ENCODE measurements around the gene LRRC1. TPM values are rescaled to one million over a fixed set of nuclear protein-coding genes. Genes with fewer than 3 reads are reported as not detected.

Gene LRRC1
- total and polyA plus RNA-seq, 7 experiments from 2014 or later, result 1.2 to 3.6 (median 2.0) TPM

DNA sequence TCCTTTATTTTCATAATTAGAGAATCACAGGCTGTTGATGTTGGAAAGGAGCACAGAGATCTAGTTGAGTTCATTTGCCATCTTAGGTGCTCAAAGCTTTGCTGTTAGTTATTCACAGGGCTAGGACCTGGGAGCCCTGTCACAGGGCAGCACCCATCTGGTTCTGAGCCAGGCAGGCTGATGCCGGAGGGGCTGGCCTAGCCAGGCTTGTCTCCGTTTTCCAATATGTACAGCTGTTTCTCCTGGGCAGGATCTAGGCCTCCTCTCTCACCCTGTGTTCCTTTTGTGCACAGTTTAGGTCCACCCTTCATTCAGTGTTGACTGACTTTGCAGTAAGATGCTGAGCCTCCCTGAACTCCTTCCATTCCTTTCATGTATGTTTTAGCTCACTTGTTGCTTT, 33.4 kb downstream of the LRRC1 start:
- intact Hi-C loops (cut with micrococcal nuclease), result no loop called here
- Mint-ChIP-seq H3K36me3 (no peaks in the 10 kb centered on the region), H3K4me3 (no peak overlapping the region), H3K9me3 (peaks cover 0 to 5% (median 0%) of the 10 kb centered on the region in 11 donors), H3K27me3 (no peaks in the 10 kb centered on the region), H3K27ac (no peak overlapping the region), H3K4me1 (peaks cover 0 to 5% (median 0%) of the 10 kb centered on the region in 7 donors)
- DNase-seq (no peak), ATAC-seq (no peak)
- Histone ChIP-seq H3K4me3 (ENCODE audit: low read length) (no peak overlapping the region), H3K36me3 (ENCODE audit: control insufficient read depth in 2 of 3, insufficient read depth in 3 of 3, low read length in 3 of 3) (no peaks in the 10 kb centered on the region), H3K4me1 (ENCODE audit: control insufficient read depth in 2 of 2, insufficient read depth in 2 of 2, low read length in 2 of 2) (no peaks in the 10 kb centered on the region), H3K27ac (ENCODE audit: low read depth, low read length) (no peak overlapping the region), H3K9me3 (ENCODE audit: control insufficient read depth in 2 of 3, low read length in 3 of 3) (no peaks in the 10 kb centered on the region), H3K27me3 (ENCODE audit: control insufficient read depth in 2 of 2, insufficient read depth in 2 of 2, low read length in 2 of 2) (no peaks in the 10 kb centered on the region)
- ChIA-PET POLR2A (interaction anchor here (0.7 kb wide), 1 partner anchor 34 kb away, joined by 4 read pairs; no protein-coding TSS in a partner anchor), CTCF (no interaction called here)

DNA sequence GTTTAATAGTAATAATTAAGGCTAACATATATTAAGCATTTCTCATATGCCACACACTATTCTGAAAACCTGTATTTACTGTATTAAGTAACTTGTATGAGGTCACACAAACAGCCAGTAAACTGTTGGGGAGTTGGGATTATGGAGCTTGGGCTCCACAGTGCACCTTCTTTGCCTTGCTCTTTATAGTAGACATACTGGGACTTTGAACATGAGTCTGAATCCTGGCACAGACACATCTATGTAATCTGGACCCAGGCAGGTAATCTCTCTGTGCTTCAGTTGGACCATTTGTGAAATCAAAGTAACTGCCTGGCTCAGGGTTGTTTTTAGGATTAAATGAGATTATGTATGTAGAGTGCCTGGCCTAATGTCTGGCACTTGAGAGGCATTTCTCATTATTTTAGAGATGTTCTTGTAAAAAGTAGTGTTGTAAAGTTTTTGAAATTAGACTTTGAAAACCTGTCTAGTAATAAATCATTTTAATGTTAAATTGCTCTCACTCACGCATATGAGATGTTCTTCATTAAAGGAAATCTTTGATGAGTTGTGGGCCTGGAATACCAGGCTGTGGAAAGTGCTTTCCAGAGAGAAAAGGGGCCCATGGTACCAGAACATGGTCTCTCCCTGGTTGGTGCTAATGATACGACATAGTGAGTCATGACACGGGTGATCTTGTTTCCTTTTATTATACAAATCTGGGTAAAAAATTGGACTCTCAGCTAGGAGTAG, 34.3 kb downstream of the LRRC1 start:
- H3K27me3 Mint-ChIP-seq, result no peaks in the 10 kb centered on the region
- H3K9me3 Mint-ChIP-seq, result peaks cover 0 to 5% (median 0%) of the 10 kb centered on the region in 11 donors
- H3K4me3 ChIP-seq (ENCODE audit: low read length), result no peak overlapping the region
- no peaks in the 10 kb centered on the region for H3K27me3 ChIP-seq (ENCODE audit: control insufficient read depth in 2 of 2, insufficient read depth in 2 of 2, low read length in 2 of 2)
- no peak overlapping the region for H3K27ac Mint-ChIP-seq
- ATAC-seq, result no peak
- no peaks in the 10 kb centered on the region for H3K36me3 ChIP-seq (ENCODE audit: control insufficient read depth in 2 of 3, insufficient read depth in 3 of 3, low read length in 3 of 3)
- intact Hi-C loops (cut with micrococcal nuclease), result no loop called here
- no peaks in the 10 kb centered on the region for H3K36me3 Mint-ChIP-seq
- no peak overlapping the region for H3K4me3 Mint-ChIP-seq
- no peak overlapping the region for H3K27ac ChIP-seq (ENCODE audit: low read depth, low read length)
- peaks cover 0 to 5% (median 0%) of the 10 kb centered on the region in 7 donors for H3K4me1 Mint-ChIP-seq
- CTCF ChIA-PET, result no interaction called here
- H3K9me3 ChIP-seq (ENCODE audit: control insufficient read depth in 2 of 3, low read length in 3 of 3), result no peaks in the 10 kb centered on the region
- DNase-seq, result no peak
- no peaks in the 10 kb centered on the region for H3K4me1 ChIP-seq (ENCODE audit: control insufficient read depth in 2 of 2, insufficient read depth in 2 of 2, low read length in 2 of 2)
- POLR2A ChIA-PET, result no interaction called here

DNA sequence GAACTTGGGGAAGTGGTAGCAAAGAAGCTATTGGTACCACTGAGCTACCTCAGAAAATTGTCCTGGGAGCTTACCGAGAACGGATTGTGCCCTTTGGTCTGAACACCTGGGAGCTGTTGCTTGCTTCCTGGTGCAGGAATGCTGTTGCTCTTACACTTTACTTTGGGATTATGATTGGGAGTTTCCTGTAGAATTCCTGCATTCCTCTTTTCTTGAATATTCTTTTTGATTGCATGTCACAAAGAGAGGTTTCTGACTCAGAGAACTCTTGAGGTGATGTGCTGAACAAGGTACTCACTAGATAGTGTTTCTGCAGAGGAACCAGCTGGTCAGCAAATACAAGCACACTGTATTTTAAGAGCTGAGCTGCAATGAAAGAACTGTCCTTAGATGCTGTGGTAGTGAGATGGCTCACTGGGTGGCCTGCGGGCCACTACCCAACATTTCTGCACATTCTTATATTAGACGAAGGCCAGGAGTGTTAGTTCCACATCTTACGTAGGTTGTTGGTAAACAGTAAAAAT, 35.0 kb downstream of the LRRC1 start:
- no peaks in the 10 kb centered on the region for H3K4me1 ChIP-seq (ENCODE audit: control insufficient read depth in 2 of 2, insufficient read depth in 2 of 2, low read length in 2 of 2)
- DNase-seq (no peak), ATAC-seq (no peak)
- intact Hi-C loops (cut with micrococcal nuclease), result no loop called here
- H3K36me3 ChIP-seq (ENCODE audit: control insufficient read depth in 2 of 3, insufficient read depth in 3 of 3, low read length in 3 of 3), result no peaks in the 10 kb centered on the region
- Mint-ChIP-seq H3K4me3 (no peak overlapping the region), H3K27me3 (no peaks in the 10 kb centered on the region), H3K27ac (no peak overlapping the region), H3K4me1 (peaks cover 0 to 5% (median 0%) of the 10 kb centered on the region in 7 donors), H3K9me3 (peaks cover 0 to 4% (median 0%) of the 10 kb centered on the region in 11 donors), H3K36me3 (no peaks in the 10 kb centered on the region)
- POLR2A ChIA-PET, result no interaction called here
- H3K27ac ChIP-seq (ENCODE audit: low read depth, low read length), result no peak overlapping the region
- H3K9me3 ChIP-seq (ENCODE audit: control insufficient read depth in 2 of 3, low read length in 3 of 3), result no peaks in the 10 kb centered on the region
- no peak overlapping the region for H3K4me3 ChIP-seq (ENCODE audit: low read length)
- CTCF ChIA-PET, result no interaction called here
- no peaks in the 10 kb centered on the region for H3K27me3 ChIP-seq (ENCODE audit: control insufficient read depth in 2 of 2, insufficient read depth in 2 of 2, low read length in 2 of 2)

GRCh38 chr6:53830366-53830765, 35.6 kb downstream of the LRRC1 start:
- Mint-ChIP-seq H3K36me3 (no peaks in the 10 kb centered on the region), H3K9me3 (no peaks in the 10 kb centered on the region), H3K27me3 (no peaks in the 10 kb centered on the region), H3K4me1 (peaks cover 0 to 5% (median 0%) of the 10 kb centered on the region in 7 donors), H3K27ac (no peak overlapping the region), H3K4me3 (no peak overlapping the region)
- no peaks in the 10 kb centered on the region for H3K27me3 ChIP-seq (ENCODE audit: control insufficient read depth in 2 of 2, insufficient read depth in 2 of 2, low read length in 2 of 2)
- no peak overlapping the region for H3K27ac ChIP-seq (ENCODE audit: low read depth, low read length)
- DNase-seq (no peak), ATAC-seq (no peak)
- intact Hi-C loops (cut with micrococcal nuclease), result no loop called here
- ChIA-PET POLR2A (no interaction called here), CTCF (no interaction called here)
- H3K9me3 ChIP-seq (ENCODE audit: control insufficient read depth in 2 of 3, low read length in 3 of 3), result no peaks in the 10 kb centered on the region
- no peak overlapping the region for H3K4me3 ChIP-seq (ENCODE audit: low read length)
- no peaks in the 10 kb centered on the region for H3K4me1 ChIP-seq (ENCODE audit: control insufficient read depth in 2 of 2, insufficient read depth in 2 of 2, low read length in 2 of 2)
- no peaks in the 10 kb centered on the region for H3K36me3 ChIP-seq (ENCODE audit: control insufficient read depth in 2 of 3, insufficient read depth in 3 of 3, low read length in 3 of 3)

GRCh38 chr6:53831081-53831869, 36.5 kb downstream of the LRRC1 start:
- Mint-ChIP-seq H3K36me3 (no peaks in the 10 kb centered on the region), H3K27ac (no peak overlapping the region), H3K4me1 (peaks cover 0 to 5% (median 0%) of the 10 kb centered on the region in 7 donors), H3K9me3 (no peaks in the 10 kb centered on the region), H3K4me3 (no peak overlapping the region), H3K27me3 (no peaks in the 10 kb centered on the region)
- H3K9me3 ChIP-seq (ENCODE audit: control insufficient read depth in 2 of 3, low read length in 3 of 3), result no peaks in the 10 kb centered on the region
- intact Hi-C loops (cut with micrococcal nuclease), result no loop called here
- POLR2A ChIA-PET, result no interaction called here
- DNase-seq, result no peak
- H3K4me3 ChIP-seq (ENCODE audit: low read length), result no peak overlapping the region
- H3K27me3 ChIP-seq (ENCODE audit: control insufficient read depth in 2 of 2, insufficient read depth in 2 of 2, low read length in 2 of 2), result no peaks in the 10 kb centered on the region
- no peaks in the 10 kb centered on the region for H3K36me3 ChIP-seq (ENCODE audit: control insufficient read depth in 2 of 3, insufficient read depth in 3 of 3, low read length in 3 of 3)
- ATAC-seq, result no peak
- H3K27ac ChIP-seq (ENCODE audit: low read depth, low read length), result no peak overlapping the region
- H3K4me1 ChIP-seq (ENCODE audit: control insufficient read depth in 2 of 2, insufficient read depth in 2 of 2, low read length in 2 of 2), result no peaks in the 10 kb centered on the region
- CTCF ChIA-PET, result no interaction called here

DNA sequence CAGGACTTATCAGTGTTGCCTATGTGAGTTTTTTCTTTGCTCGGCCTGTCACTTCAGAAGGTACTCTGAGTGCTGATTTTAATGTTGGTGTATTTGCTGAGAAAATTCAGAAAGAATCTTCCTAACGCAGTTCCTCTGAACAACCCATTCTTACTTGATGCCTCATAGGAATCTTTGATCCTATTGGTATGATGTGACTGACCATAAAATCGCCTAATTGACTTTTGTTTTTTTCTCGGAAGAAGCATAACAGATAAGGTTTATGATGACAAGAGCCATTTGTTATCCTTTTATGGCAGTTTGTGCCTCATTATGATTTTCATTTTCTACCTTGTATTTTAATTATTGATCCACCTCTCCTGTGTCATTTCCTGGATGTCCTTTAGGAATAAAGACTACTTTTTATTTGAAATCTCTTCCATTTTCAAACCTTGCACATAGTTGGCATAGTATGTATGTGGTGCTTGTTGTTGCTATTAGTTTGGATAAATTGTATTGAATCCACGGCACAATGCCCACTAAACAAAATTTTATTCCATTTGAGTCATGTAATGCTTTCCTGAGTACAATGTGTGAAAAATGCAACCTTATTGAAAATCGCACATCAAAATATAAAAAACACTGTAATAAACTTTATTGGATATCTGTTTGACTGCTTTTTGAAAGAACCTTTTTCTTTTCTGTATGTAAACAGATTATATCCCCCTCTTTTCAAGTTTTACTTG, 37.3 kb downstream of the LRRC1 start:
- Histone ChIP-seq H3K4me1 (ENCODE audit: control insufficient read depth in 2 of 2, insufficient read depth in 2 of 2, low read length in 2 of 2) (no peaks in the 10 kb centered on the region), H3K27ac (ENCODE audit: low read depth, low read length) (no peak overlapping the region), H3K27me3 (ENCODE audit: control insufficient read depth in 2 of 2, insufficient read depth in 2 of 2, low read length in 2 of 2) (no peaks in the 10 kb centered on the region), H3K36me3 (ENCODE audit: control insufficient read depth in 2 of 3, insufficient read depth in 3 of 3, low read length in 3 of 3) (no peaks in the 10 kb centered on the region), H3K4me3 (ENCODE audit: low read length) (no peak overlapping the region), H3K9me3 (ENCODE audit: control insufficient read depth in 2 of 3, low read length in 3 of 3) (no peaks in the 10 kb centered on the region)
- H3K9me3 Mint-ChIP-seq, result no peaks in the 10 kb centered on the region
- ATAC-seq (no peak), DNase-seq (no peak)
- no peaks in the 10 kb centered on the region for H3K27me3 Mint-ChIP-seq
- H3K4me3 Mint-ChIP-seq, result no peak overlapping the region
- ChIA-PET POLR2A (no interaction called here), CTCF (no interaction called here)
- no peak overlapping the region for H3K27ac Mint-ChIP-seq
- peaks cover 0 to 5% (median 0%) of the 10 kb centered on the region in 7 donors for H3K4me1 Mint-ChIP-seq
- H3K36me3 Mint-ChIP-seq, result no peaks in the 10 kb centered on the region
- intact Hi-C loops (cut with micrococcal nuclease), result no loop called here

All from naive thymus-derived CD4-positive, alpha-beta T cell (primary cell).